HL-60/S4 (cell line): ENCODE data around the gene CYFIP2.

Experiments used
- in situ Hi-C: fragments of 300-500 bp; cut with MboI; formaldehyde crosslinking; loops from 2 replicates; pipeline ENCODE4 v1.14.3; 2022; ENCODE audit warnings: low sequenced_read_pairs

CYFIP2 gene

DNA sequence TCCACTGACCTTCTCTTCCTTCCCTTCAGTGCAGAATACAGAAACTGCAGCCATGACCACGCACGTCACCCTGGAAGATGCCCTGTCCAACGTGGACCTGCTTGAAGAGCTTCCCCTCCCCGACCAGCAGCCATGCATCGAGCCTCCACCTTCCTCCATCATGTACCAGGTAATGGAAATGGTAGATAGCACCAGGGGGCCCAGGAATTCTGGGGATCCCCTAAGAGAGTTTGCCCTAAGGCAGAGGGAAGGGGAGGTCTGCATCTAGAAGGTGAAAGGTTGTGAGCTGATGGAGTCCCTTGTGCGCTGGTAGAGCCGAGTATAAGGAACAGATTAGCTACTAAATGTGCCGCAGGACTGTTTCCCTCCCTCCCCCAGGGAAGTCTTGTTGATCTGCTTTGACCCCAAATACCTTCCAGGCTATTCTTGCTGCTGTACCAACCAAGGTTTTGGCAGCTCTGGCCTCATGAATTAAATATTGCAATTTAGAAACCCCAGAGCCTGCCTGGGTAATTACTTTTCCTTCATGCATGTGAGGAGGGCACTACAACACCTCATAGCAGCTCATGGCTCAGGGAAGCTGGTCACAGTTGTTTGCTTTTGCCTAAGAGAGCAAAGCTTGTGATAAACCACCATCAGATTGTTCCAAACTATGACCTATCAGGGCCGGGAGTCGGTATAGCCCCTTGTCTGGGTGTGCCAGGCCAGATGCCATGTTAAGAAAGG lies 19.6 kb downstream of the CYFIP2 start:
- in situ Hi-C loops, result no loop called here

DNA sequence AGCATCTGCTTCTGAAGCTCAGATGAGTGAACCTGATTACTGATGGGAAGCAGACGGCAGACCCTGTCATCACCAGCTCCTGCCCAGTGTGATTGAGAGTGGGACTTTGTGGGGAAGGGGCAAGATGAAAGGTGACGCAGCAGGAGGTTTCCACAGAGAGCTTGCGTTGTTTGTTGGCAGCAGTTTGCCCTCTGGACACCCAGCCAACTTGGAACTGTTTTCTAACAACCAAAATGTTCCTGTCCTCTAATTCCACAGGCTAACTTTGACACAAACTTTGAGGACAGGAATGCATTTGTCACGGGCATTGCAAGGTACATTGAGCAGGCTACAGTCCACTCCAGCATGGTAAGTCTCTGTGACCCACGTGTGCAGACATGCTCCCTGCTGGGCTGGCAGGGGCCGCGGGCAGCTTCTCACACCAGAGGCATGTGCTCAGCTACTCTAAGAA lies 20.9 kb downstream of the CYFIP2 start:
- in situ Hi-C loops, result no loop called here

DNA sequence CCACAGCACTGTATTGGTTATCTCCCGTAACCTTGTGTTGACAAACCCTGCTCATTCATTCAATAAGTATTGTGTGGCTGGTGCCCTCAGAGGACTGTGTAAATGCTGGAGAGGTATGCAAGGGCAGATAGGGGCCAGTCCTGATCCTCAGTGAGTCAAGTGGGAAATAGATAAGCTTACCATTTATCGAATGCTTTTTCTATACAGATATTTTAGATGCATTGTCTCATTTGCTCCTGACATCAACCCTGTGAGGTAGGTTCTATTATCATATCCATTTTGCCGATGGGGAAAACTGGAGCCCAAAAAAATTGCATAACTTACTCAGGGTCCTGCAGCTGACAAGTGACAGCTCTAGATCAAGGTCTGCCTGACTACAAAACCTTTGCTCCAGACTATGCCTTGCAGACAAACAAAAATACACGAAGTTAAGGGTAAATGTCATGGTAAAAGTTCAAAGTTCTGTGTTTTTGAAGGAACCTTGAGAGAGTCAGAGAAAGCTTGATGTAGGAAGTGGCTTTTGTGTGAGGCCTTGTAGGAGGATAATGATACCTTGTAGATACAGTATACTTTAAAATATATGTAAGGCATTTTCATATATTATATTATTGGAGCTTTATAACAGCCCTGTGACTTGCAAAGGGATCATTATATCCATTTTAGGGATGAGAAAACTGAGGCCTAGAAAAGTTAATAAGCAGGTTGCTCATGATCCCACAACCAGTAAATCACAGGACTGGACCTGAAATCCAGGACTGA lies 22.7 kb downstream of the CYFIP2 start:
- in situ Hi-C loops, result no loop called here

DNA sequence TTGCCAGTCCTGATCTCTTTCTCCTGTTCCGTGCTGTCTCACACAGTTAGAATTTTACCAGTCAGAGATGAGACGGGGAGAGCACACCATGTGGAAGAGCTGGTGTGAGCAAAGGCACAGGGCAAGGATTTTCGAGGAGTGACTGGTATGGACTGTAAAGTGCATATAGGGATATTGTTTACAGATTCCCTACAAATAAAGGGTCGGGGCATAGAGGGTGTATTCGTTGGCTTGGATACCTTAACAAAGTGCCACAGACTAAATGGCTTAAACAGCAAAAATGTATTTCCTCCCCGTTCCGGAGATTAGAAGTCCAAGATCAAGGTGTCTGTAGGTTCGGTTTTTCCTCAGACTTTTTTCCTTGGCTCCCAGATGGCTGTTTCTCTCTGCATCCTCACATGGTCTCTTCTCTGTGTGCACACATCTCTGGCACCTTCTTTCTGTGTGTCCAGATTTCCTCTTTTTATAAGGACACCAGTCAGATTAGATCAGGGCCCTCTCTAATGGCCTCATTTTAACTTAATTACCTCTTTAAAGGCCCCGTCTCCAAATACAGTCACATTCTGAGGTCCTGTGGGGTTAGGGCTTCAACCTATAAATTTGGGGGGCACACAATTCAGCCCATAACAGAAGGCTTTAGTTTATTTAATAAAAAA lies 23.4 kb downstream of the CYFIP2 start:
- in situ Hi-C loops, result no loop called here

DNA sequence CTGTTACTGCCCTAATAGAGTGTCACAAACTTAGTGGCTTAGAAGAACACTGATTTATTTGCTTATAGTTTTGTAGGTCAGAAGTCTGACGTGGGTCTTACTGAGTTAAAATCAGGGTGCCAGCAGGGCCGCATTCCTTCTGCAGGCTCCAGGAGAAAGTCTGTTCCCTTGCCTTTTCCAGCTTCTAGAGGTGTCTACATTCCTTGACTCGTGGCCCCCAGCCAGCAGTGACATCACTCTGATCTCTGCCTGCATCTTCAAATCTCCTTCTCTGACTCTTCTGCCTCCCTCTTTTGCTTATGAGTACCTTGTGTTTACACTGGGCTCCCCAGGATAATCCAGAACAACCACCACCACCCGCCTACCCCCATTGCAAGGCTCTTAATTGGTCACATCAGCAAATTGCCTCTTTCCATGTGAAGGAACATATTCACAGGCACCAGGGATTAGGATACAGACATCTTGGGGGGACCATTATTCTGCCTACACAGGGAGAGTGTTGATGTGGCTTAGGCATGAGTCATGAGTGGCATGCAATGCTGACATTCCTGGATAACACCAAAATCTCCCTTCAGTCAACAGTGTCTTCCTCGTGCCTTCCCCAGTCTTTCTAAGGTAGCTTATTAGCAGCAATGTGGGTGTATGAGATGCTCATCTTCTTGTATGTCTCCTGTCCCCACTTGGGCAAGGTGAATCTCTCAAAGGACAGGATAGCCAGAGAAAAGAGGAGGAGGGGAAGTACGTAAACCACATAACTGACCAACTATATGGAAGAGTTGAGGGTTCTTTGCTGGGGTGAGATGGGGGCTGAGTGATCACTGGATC lies 24.4 kb downstream of the CYFIP2 start:
- in situ Hi-C loops, result no loop called here

DNA sequence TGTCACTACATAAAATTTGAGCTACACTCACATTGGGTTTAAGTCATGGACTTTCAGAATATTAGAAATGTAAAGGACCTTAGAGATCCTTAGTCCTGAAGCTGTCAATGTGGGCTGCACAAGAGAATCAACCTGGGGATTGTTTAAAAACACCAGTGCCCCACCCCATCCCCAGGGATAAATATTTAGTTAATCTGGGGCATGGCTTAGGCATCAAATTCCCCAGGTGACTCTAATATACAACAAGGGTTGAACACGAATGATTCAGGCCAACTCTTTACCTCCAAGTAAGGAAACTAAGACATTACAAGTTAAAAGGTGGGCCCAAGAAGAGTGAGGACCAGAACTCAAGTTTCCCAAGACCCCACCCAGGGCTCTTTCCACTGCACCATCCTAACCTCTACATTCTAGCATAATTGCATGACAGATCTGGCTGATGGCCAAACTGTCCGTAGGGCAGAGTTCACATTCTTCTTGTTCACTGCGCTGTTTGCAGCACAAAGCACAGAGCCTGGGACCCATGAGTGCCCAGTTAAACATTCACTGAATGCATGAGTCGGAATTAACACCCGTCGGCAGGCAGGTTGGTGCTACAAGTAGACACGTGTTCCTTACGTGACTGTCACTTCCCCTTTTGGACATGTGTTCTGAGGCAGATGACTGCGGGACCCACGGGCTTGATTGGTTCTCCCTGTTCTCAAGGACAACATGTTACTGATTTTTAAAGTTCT lies 25.2 kb downstream of the CYFIP2 start:
- in situ Hi-C loops, result no loop called here

DNA sequence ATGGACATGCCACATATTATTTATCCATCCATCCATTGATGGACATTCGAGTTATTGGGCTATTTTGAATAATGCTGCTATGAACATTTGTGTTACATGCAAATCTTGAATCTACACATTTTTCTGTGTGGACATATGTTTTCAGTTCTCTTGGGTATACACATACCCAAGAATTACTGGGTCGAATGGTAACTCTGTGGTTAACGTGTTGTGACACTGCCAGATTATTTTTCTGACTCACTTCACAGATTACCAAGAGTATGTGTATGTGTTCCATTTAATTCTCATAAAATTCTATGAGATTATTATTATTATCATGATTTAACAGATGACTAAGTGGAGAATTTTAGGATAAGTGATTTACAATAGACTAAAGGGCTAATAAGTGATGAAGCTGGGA lies 26.7 kb downstream of the CYFIP2 start:
- in situ Hi-C loops, result no loop called here

DNA sequence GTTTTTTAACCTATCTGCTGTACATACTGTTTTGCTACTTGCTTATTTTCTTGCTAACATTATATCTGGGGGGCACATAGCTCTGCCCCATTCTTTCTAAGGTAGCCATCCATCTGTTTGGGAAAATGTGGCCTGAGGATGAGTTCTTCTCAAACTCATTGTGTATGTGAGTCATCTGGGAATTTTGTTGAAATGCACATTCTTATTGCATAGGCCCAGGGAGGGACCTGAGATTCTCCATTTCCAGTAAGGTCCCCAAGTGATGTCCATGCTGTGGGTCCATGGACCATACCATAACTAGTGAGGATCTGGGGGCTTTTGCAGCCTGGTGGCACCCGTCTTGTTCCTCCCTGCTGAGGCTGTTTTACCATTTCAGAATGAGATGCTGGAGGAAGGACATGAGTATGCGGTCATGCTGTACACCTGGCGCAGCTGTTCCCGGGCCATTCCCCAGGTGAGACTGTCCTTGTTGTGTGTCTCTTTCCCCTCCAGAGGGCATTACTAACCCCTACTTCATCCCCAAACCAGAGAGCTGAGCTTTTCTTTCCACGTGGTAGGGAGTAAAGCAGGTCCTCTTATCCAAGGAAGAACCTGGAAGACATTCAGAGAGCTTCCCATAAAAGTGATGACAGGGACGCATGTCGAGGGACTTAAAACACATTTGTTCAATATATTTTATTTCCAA lies 28.6 kb downstream of the CYFIP2 start:
- in situ Hi-C loops, result no loop called here

DNA sequence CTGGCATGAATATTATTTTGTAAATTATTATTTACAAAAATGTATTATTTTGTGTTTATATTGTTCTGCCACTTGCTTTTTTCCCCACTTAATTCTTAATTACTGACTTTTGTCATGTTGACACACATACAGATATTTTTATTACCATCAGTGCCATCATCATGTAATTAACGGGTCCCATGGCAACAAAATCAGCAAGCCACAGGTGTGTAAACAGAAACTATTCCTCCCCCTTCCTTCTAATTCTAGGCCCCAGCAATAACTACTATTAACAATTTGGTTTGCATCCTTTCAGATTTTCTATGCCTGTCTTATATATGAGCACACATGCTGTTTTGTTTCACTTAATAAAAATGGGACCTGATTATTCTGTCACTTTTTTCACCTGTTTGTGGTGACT lies 29.3 kb downstream of the CYFIP2 start:
- in situ Hi-C loops, result no loop called here

DNA sequence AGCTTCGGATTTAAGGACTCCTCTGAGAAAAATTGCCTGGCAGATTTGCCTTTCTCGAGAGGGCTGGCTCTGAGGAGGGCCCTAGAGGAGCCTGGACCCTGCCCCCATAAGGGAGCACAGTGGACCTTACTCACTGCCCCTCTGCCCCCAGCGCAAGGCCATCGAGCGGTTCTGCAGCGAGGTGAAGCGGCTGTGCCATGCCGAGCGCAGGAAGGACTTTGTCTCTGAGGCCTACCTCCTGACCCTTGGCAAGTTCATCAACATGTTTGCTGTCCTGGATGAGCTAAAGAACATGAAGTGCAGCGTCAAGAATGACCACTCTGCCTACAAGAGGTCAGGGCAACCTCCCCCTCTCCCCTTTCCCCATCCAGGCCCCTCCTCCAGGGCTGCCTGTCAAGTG lies 34.6 kb downstream of the CYFIP2 start:
- in situ Hi-C loops, result no loop called here

DNA sequence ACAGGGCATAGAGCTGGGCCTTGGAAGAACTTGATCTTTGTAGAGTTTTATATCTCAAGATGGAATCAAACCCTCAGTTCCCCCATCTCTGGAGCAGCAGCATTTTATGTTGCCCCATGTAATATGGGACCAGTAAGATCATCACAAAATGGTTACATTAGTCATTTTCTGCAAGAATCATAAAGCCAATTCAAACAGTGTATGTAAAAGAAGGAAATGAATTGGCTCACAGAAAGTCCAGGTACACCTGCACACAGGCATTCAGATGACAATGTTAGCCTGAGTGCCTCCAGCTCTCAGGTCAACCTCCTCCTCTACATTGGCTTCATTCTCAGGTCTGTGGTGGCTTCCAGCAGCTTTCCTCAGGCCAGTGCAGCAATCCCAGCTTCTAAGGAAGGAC lies 35.1 kb downstream of the CYFIP2 start:
- in situ Hi-C loops, result no loop called here

DNA sequence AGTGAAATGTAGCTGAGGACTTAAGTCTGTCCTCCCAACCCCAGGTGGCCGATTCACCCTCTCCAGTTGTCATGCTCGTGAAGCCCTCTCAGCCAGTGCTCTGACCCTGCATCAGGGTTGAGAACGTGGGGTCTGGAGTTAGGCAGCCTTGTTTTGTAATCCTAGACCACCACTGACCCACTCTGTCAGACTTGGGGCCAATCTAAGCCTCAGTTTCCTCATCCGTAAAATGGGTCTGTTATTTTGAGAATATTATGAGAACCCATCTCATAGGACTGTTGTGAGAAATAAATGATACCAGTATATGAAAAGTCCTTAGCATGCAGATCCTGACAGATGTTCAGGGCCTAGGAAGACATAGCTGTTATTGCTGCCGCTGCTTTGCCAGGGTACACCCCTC lies 37.1 kb downstream of the CYFIP2 start:
- in situ Hi-C loops, result no loop called here

DNA sequence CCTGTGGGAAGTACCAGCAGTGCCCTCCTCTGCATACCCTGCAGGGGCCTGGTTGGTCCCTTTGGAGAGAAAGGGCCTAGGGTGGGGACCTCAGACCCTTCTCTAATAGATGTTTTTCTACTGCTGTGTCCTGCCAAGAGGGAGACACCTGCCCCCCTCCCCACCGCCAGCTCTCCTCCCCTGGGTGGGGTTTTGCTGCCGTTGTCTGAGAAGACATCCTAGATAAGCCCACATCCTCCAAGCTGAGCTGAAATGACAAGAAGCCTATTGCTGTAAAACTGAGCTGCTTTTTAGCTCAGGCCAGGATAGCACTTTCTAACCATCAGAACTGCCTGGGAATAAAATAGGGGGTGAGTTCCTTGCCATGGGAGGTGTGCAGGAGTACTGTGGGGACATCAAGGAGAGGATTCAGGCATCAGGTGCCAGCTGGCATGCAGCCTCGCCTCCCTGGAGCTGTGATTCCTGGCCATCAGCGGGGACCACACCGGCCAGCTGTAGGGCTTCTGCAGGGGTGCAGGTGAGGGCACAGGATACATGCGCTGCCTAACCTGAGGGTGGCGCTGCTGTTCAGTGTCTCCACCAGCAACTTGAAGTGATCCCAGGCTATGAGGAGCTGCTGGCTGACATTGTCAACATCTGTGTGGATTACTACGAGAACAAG lies 37.9 kb downstream of the CYFIP2 start:
- in situ Hi-C loops, result no loop called here

DNA sequence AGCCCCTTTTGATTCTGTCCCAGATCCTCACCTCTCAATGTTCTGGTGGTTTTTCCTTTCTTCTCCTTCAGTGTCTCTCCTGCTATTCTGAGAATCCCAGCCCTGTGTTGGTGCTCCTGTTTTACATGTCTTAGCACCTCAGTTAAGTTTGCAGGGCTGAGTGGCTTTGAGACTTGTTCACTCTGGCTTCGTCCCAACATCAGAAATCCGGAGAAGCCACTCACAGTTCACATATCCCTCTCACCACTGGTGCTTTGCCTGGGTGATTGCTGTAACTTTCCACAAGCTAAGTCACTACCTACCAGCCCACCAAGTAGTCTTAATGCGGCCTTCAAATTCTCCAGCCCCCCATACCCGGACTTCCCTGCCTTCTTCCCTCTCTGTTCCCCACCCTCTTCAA lies 40.2 kb downstream of the CYFIP2 start:
- in situ Hi-C loops, result no loop called here

DNA sequence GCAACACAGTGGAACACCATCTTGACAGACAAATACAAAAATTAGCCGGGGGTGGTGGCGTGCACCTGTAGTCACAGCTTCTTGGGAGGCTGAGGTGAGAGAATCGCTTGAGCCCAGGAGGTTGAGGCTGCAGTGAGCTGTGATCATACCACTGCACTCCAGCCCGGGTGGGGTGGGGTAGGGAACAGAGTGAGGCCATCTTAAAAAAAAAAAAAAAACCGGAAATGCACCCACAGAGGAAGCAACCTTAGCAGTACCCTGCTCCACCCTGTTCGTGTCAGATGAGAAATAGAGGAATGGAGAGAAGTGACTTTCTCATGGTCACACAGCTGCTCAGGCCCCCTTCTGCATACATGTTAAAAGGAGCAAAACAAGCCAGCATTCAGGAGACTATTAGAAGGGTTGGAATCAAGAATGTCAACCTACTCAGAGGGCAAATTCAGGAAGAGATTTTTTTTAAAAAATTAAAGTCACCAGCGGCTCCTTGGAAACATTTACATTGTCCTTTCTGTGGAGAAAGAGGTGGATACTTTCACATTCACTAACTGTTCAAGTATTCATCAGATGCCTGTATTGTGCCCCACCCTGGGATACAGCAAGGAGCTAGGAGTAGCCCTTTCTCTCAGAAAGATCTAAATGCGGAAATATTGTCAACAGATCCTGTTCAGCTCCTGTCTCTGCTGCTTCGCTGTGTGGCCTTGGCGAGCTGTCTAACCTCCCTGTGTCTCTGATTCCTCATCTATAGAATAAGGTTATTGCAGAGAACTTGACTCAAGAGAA lies 41.0 kb downstream of the CYFIP2 start:
- in situ Hi-C loops, result no loop called here

DNA sequence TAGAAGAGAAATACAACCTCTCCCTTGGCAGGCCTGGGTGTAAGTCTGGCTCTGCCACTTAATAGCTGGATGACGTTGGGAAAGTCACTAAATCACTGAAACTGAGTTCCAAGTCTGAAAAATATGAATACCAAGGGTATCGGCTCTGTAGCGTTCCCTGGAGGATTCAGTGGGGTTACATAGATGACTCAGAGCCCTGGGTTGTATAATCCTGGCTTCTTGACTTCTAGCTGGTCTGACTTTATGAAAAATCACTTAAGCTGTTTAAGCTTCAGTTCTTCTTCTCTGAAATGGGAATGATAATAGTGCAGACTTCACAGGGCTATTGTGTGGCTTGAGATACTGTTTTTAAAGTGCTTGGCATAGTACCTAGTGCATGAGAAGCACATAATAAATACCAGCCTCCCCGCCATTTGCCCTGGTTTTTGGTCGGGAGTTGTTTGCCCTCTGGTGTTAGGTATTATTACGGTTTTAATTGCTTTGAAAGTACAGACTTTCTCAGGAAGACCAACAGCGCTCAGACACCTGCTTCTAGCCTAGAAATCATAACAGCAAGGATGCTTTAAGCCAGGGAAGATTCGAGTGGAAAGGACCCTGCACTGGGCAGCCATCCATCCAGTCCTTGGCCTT lies 43.0 kb downstream of the CYFIP2 start:
- in situ Hi-C loops, result no loop called here

DNA sequence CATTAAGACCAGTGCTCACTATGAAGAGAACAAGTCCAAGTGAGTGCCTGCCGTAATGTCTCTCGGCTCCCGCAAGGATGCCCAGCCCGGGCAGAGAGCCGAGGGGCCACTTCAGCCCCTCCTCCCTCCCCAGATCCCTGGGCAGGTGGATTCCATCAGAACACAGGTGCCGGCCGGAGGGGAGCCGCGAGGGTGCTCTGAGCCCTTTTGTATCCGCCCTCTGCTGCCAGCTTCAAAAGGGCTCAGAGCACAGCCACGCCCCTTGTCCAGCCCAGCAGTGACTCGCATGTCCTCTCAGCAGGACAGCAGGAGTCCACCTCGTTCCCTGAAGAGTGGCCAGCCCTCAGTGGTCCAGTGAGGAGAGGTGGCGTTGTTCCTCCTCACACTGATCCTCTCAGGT lies 43.9 kb downstream of the CYFIP2 start:
- in situ Hi-C loops, result no loop called here

DNA sequence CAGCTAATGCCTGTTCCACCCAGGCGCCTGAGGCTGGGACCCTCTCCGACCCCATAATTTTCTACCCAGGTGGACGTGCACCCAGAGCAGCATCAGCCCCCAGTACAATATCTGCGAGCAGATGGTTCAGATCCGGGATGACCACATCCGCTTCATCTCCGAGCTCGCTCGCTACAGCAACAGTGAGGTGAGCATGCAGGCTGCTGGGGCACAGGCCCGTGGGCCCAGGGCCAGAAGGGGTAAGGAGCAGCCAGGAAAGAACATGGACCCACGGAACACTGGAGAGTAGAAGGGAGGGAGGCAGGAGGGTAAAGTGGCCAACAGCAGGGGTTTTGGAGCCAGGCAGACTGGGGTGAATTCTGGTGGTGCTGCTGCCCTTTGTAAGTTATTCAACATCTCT lies 45.7 kb downstream of the CYFIP2 start:
- in situ Hi-C loops, result no loop called here
